ENCODE data around the gene GAPT.

Gene GAPT

DNA sequence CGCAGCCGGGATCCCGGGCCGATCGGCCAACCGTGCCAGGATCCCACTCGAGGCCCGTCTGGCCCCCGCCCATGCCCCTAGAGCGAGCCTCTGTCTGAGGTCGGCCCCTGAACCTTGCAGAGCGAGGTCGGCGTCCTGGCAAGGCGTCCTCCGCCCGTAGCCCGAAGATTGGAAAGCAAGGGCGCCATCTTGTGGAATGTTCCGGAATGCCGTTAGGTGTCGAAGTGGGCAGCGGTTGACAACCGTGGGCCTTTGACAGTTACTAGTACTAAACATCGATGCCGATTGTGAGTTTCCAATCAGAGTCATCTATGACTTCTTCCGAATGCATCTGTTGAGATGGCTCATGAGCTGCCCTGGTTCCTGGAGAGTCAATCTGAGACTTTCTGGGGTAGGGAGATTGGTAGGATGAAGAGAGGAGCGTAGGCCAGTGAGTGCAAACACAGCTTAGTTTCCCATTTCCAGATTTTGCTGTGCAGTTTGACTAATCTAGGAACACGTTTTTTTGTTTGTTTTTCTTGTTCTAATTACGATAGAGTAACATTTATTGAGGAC lies 30.4 kb upstream of the GAPT start:
- TF ChIP-seq, protein P1, sequence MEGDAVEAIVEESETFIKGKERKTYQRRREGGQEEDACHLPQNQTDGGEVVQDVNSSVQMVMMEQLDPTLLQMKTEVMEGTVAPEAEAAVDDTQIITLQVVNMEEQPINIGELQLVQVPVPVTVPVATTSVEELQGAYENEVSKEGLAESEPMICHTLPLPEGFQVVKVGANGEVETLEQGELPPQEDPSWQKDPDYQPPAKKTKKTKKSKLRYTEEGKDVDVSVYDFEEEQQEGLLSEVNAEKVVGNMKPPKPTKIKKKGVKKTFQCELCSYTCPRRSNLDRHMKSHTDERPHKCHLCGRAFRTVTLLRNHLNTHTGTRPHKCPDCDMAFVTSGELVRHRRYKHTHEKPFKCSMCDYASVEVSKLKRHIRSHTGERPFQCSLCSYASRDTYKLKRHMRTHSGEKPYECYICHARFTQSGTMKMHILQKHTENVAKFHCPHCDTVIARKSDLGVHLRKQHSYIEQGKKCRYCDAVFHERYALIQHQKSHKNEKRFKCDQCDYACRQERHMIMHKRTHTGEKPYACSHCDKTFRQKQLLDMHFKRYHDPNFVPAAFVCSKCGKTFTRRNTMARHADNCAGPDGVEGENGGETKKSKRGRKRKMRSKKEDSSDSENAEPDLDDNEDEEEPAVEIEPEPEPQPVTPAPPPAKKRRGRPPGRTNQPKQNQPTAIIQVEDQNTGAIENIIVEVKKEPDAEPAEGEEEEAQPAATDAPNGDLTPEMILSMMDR (IDR thresholded peaks at IDR 0.05; ENCODE audit: extremely low read depth, missing control alignments) = peak; percentile 74
- peak; percentile 86 for DNase-seq (ENCODE audit: low spot score)

DNA sequence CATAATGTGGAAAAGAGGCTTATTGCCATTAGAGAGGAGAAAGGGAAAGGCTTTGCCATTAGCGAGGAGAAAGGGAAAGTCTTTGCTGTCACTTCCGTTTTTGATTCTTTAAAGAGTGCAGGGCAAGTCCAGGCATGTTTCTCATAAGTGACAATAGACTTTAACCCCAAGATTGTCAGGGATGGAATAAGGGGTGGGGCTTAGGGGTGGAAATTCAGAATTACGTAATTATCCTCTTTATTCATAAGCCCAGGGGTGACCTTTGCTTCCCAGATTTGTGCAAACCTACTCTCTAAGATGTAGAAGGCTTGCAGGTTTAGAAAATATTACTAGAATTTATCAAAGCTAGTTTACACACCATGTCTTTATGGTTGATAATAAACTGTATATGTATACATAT lies 29.1 kb upstream of the GAPT start:
- DNase-seq (ENCODE audit: low spot score) = no peak
- TF ChIP-seq, protein P1 (IDR thresholded peaks at IDR 0.05; ENCODE audit: extremely low read depth, missing control alignments) = no peak

DNA sequence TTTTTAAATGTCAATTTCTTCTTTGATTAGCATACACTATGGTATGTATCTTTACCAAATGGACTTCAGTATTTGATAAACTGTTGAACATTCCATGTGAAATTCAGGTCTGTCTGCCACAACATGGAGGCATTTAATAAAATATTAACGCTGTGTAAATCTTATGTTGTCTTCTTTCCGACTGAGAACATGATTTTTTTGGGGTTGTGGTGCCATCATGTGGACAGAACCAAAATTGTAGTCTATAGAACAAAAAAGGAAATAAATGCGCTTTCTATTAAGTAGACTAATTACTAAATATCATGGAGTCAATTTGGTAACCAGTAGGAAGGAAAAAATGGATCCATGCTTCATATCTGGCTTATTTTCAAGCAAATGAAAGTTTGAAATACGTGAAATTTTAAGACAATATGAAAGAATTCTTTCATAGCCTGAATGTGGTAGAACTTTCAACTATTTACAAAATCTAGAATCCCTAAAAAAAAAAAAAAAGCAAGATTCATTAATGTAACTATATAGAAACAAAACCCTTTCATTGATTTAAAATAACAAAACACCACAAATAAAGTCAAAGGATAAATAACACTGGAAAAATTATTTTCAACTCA lies 28.5 kb upstream of the GAPT start:
- TF ChIP-seq, protein P1 (IDR thresholded peaks at IDR 0.05; ENCODE audit: extremely low read depth, missing control alignments) = peak; percentile 16
- peak; percentile 46 for DNase-seq (ENCODE audit: low spot score)

DNA sequence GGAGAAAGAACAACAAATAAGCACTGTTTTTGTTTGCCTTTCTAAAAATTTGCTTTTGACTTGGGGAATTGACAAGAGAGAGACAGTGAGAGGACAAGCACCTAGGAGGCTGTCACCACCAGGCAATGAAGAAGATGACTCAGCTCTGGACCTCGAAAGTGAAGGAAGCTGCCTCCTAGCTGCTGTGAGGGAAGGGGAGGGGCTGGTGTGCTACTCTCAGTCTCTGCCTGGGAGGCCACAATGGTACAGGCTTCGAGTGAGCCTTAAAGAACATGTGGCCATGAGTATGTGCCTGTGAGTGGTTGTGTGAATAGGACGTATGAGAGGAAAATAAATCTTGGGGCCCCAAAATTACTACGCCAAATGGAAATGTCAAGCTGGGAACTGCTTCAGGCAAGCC lies 24.3 kb upstream of the GAPT start:
- TF ChIP-seq, protein P1 (IDR thresholded peaks at IDR 0.05; ENCODE audit: extremely low read depth, missing control alignments) = no peak
- DNase-seq (ENCODE audit: low spot score) = peak; percentile 34

DNA sequence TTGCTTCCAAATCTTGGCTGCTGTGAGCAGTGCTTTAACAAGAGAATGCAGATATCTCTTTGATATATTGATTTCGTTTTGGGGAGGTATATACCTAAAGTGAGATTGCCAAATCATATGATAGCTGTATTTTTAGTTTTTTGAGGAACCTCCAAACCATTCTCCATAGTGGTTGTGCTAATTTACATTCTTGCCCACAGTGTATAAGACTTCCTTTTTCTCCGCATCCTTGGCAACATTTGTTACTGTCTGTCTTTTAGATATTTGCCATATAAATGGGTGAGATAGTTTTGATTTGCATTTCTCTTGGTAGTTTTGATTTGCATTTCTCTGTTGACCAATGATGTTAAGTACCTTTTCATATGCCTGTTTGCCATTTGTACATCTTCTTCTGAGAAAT lies 21.3 kb upstream of the GAPT start:
- DNase-seq (ENCODE audit: low spot score) = no peak
- TF ChIP-seq, protein P1 (IDR thresholded peaks at IDR 0.05; ENCODE audit: extremely low read depth, missing control alignments) = no peak

DNA sequence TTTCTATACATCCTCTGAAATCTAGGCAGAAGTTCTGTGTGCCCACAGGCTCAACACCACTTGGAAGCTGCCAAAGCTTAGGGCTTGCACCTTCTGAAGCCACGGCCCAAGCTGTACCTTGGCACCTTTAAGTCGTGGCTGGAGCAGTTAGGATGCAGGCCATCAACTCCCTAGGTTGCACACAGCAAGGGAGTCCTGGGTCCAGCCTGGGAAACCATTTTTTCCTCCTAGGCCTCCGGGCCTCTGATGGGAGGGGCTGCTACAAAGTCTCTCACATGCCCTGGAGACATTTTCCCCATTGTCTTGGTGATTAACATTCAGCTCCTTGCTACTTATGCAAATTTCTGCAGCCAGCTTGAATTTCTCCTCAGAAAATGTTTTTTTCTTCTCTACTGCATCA lies 15.8 kb upstream of the GAPT start:
- TF ChIP-seq, protein P1 (IDR thresholded peaks at IDR 0.05; ENCODE audit: extremely low read depth, missing control alignments) = no peak
- DNase-seq (ENCODE audit: low spot score) = no peak

DNA sequence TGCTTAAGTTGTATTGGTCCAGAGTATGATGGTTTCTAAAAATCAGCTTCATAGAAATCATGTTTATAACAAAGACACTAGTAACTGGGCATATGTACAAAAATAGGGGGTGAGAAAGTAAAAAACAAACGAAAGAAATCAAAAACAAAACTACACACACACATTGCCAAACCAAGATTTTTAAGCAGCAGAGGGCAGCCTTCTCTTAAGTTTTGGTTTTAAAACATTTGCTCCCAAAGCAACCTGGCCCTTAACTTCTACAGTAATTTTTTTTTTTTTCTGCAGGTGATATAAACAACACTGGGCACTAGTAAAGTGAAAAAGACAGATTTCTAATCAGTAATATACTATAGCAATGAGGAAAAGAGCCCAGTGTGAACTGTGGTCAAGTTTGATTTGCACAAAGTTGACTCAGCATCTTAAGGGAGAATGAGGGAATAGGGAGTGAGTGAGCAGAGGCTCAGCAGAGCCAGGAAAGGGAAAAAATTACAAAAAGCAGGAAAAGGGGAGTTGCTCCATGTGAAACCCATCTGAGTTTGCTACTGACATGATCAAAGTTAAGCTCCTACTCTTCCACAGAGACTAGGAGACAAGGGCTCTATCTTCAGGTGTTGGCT lies 13.4 kb upstream of the GAPT start:
- TF ChIP-seq, protein P1 (IDR thresholded peaks at IDR 0.05; ENCODE audit: extremely low read depth, missing control alignments) = no peak
- no peak for DNase-seq (ENCODE audit: low spot score)

All from GM20000 (cell line).